Suprapubic skin (tissue), 4 donors: ENCODE measurements around the gene DDHD1. TPM values are rescaled to one million over a fixed set of nuclear protein-coding genes. Genes with fewer than 3 reads are reported as not detected.

Source experiments
- DNase-seq, 2 donors: peaks; one replicate each; pipeline ENCODE4 v3.0.0-alpha.2; 2019; ENCODE audit warnings: low spot score in 2 of 2
- H3K27ac ChIP-seq: fragments of 200-600 bp; sonication (generic); one replicate; pipeline ENCODE4 v1.5.1; 2019
- H3K27me3 ChIP-seq: fragments of 200-600 bp; sonication (generic); one replicate; pipeline ENCODE4 v1.5.1; 2019
- H3K36me3 ChIP-seq: fragments of 200-600 bp; sonication (generic); one replicate; pipeline ENCODE4 v1.5.1; 2019
- H3K4me1 ChIP-seq: fragments of 200-600 bp; sonication (generic); one replicate; pipeline ENCODE4 v1.5.1; 2019
- H3K4me3 ChIP-seq: fragments of 200-600 bp; sonication (generic); one replicate; pipeline ENCODE4 v1.5.1; 2019; ENCODE audit warnings: mild to moderate bottlenecking
- H3K9me3 ChIP-seq: fragments of 200-600 bp; sonication (generic); one replicate; pipeline ENCODE4 v1.5.1; 2019
- EP300 ChIP-seq: sonication (generic); formaldehyde crosslinking; IDR thresholded peaks from one replicate; pipeline ENCODE4 v1.6.1; 2017; ENCODE audit warnings: antibody characterized with exemption
- POLR2A ChIP-seq, 2 donors: fragments of 450-650 bp; IDR thresholded peaks; one replicate each; pipeline ENCODE4 v1.6.1; 2017; ENCODE audit warnings: antibody characterized with exemption in 2 of 2, mild to moderate bottlenecking in 2 of 2, moderate library complexity in 2 of 2
- POLR2AphosphoS5 ChIP-seq, 3 donors: sonication (generic); formaldehyde crosslinking; IDR thresholded peaks; one replicate each; pipeline ENCODE4 v1.6.1; 2017; ENCODE audit warnings: antibody characterized with exemption in 3 of 3
- WGBS: methylation state at CpG from one replicate; pipeline ENCODE4 v1.1.5; 2018; 5-methylcytosine and 5-hydroxymethylcytosine counted together
- total RNA-seq, 4 donors: library from RNA; depleted of rRNA; stranded (reverse); fragments of >200 nt; gene quantifications; one replicate each; pipeline ENCODE4 v1.1.0, GENCODE V29; 2016
- TF ChIP-seq, protein P1 (sequence below), 2 donors: fragments of 200-600 bp in 1 of 2; fragments of 450-650 bp in 1 of 2; sonication (generic) in 1 of 2; IDR thresholded peaks; one replicate each; pipeline ENCODE4 v1.5.1; 2016 to 2019; ENCODE audit warnings: antibody characterized with exemption in 2 of 2, mild to moderate bottlenecking in 1 of 2, moderate library complexity in 1 of 2

Gene DDHD1
- total RNA-seq, 4 donors from 2014 or later, result 10.1 to 25.3 (median 14.7) TPM

DNA sequence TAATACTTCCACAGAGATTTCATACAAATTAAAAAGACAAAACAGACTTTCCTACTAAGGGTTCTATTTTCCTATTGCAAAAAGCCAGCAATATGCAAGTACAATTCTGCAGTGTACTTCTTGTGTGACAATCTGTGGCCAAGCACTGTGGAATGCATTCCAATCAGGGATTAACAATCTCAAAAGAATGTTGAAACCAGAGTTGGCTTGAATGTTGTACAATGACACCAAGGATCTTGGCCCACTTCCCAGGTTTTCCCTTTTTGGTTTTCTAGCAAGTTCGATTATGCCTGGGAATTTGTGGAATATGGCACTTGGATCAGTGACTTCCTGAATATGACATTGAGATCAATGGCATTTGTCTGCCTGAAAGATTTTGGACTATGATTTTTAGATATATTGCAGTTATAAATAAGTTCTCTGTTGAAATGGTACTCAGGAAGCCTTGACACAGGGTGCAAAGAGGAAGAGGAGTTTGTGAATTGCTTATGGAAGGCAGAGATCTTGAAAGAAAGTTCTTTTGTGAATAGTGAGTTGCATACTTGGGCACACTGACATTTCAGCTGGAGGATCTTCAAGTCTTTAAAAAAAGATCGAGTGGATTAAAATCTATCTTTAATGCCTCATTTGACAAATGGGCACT, 120.8 kb downstream of the DDHD1 start:
- WGBS, result 22% methylated on average over 2 of the region's 2 CpGs
- H3K27ac ChIP-seq, result peak overlapping the region; percentile 11

DNA sequence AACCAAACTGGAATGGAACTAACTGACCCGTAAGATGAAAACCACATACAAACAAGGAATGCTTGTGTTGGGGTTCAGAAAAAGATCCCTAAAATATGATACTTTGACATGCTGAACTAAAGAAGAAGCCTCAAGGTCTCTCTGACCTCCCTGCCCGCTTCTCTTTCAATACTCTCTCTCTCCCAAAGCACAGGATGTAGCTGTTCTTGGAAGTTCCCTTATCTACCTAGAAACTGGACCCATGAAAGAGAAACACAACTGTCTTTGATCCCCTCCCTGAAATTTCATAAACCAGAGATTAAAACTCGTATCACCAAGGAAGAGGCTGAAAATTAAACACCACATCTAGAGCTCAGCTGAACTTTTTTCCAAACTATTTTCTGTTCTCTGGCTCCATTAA, 125.6 kb downstream of the DDHD1 start:
- Histone ChIP-seq H3K4me3 (no peak overlapping the region), H3K36me3 (no peaks in the 10 kb centered on the region), H3K4me1 (peaks cover 7% of the 10 kb centered on the region), H3K27ac (no peak overlapping the region), H3K9me3 (no peaks in the 10 kb centered on the region), H3K27me3 (no peaks in the 10 kb centered on the region)
- TF ChIP-seq, protein P1, sequence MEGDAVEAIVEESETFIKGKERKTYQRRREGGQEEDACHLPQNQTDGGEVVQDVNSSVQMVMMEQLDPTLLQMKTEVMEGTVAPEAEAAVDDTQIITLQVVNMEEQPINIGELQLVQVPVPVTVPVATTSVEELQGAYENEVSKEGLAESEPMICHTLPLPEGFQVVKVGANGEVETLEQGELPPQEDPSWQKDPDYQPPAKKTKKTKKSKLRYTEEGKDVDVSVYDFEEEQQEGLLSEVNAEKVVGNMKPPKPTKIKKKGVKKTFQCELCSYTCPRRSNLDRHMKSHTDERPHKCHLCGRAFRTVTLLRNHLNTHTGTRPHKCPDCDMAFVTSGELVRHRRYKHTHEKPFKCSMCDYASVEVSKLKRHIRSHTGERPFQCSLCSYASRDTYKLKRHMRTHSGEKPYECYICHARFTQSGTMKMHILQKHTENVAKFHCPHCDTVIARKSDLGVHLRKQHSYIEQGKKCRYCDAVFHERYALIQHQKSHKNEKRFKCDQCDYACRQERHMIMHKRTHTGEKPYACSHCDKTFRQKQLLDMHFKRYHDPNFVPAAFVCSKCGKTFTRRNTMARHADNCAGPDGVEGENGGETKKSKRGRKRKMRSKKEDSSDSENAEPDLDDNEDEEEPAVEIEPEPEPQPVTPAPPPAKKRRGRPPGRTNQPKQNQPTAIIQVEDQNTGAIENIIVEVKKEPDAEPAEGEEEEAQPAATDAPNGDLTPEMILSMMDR (IDR thresholded peaks at IDR 0.05), result no peak
- no peak for TF ChIP-seq EP300
- TF ChIP-seq POLR2A (IDR thresholded peaks at IDR 0.05), result no peak
- TF ChIP-seq POLR2AphosphoS5 (IDR thresholded peaks at IDR 0.05), result no peak
- 86% methylated on average over 3 of the region's 3 CpGs for WGBS
- no peak for DNase-seq

More for the DNA sequence above, 120.8 kb downstream of the DDHD1 start:
- Histone ChIP-seq H3K4me1 (peaks cover 13% of the 10 kb centered on the region), H3K36me3 (no peaks in the 10 kb centered on the region), H3K27me3 (no peaks in the 10 kb centered on the region), H3K4me3 (no peak overlapping the region), H3K9me3 (no peaks in the 10 kb centered on the region)
- peak in 1 of 3 donors; percentile 51 for TF ChIP-seq POLR2AphosphoS5 (IDR thresholded peaks at IDR 0.05)
- TF ChIP-seq, protein P1 (IDR thresholded peaks at IDR 0.05), result no peak
- no peak for DNase-seq

DNA sequence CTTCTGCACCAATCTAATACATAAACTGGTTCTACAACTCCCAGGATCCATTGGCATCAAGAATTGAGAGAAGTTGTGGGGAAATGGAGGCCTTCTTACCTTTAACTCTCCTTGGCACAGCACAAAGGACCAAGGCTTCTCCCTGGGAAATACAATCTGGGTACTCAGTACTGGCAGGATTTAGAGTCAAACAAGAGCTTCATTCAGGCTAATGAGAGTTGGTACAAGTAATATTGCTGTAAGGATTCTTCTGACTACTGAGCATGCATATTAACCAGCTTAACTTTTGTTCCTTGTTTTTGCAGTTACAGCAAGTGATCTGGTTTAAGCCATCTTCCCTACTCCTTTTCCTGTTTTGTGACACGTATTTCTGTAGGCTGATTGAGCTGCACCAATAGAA, 126.1 kb downstream of the DDHD1 start:
- H3K27ac ChIP-seq, result no peak overlapping the region
- no peaks in the 10 kb centered on the region for H3K27me3 ChIP-seq
- no peaks in the 10 kb centered on the region for H3K36me3 ChIP-seq
- H3K9me3 ChIP-seq, result no peaks in the 10 kb centered on the region
- no peak overlapping the region for H3K4me3 ChIP-seq
- TF ChIP-seq EP300, result no peak
- TF ChIP-seq POLR2A (IDR thresholded peaks at IDR 0.05), result no peak
- TF ChIP-seq POLR2AphosphoS5 (IDR thresholded peaks at IDR 0.05), result no peak
- TF ChIP-seq, protein P1 (IDR thresholded peaks at IDR 0.05), result no peak
- DNase-seq, result no peak
- peaks cover 2% of the 10 kb centered on the region for H3K4me1 ChIP-seq
- 0% methylated on average over 1 of the region's 1 CpG for WGBS

DNA sequence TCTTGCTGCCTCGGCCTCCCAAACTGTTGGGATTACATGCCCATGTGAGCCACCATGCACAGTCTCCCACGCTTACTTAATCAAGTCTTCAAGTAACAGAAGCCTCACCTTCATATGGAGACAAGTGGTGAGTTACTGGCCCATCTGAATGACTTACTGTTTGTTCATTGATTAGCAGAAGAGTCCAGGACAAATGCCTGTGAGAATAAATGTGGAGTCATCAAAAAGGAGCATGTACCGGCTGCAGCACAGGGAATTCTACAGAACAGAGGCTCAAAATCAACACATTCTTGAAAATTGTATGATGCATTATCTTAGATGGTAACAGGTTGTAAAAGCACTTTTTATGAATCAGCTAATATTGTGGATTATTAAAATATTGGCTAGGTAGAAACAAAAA, 129.8 kb downstream of the DDHD1 start:
- no peaks in the 10 kb centered on the region for H3K27me3 ChIP-seq
- TF ChIP-seq POLR2AphosphoS5 (IDR thresholded peaks at IDR 0.05) (no peak), EP300 (no peak), POLR2A (IDR thresholded peaks at IDR 0.05) (no peak)
- TF ChIP-seq, protein P1 (IDR thresholded peaks at IDR 0.05), result no peak
- no peaks in the 10 kb centered on the region for H3K36me3 ChIP-seq
- H3K4me3 ChIP-seq, result no peak overlapping the region
- no peak overlapping the region for H3K27ac ChIP-seq
- H3K9me3 ChIP-seq, result no peaks in the 10 kb centered on the region
- WGBS, result 93% methylated on average over 3 of the region's 3 CpGs
- no peaks in the 10 kb centered on the region for H3K4me1 ChIP-seq
- no peak for DNase-seq

DNA sequence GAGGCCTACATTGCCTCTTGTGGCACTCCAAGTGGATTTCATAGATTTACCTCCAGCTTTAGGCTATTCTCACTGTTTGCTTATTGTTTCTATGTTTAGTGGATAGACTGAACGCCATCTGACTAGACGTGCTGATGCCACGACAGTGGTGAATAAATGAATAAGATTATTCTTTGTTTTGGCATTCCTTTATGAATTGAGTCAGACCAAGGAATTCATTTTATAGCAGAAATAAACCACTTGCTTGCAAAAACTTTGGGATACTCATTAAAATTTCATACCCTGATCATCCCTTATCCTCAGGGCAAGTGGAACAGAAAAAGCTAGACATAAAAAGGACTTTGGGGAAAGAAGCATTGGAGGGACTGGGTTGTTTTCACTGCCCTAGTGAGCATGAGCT, 130.5 kb downstream of the DDHD1 start:
- no peaks in the 10 kb centered on the region for H3K27me3 ChIP-seq
- no peak overlapping the region for H3K27ac ChIP-seq
- WGBS, result 72% methylated on average over 3 of the region's 3 CpGs
- no peaks in the 10 kb centered on the region for H3K36me3 ChIP-seq
- H3K4me1 ChIP-seq, result no peaks in the 10 kb centered on the region
- DNase-seq, result no peak
- TF ChIP-seq, protein P1 (IDR thresholded peaks at IDR 0.05), result no peak
- no peak for TF ChIP-seq POLR2A (IDR thresholded peaks at IDR 0.05)
- no peak for TF ChIP-seq EP300
- TF ChIP-seq POLR2AphosphoS5 (IDR thresholded peaks at IDR 0.05), result no peak
- H3K9me3 ChIP-seq, result no peaks in the 10 kb centered on the region
- H3K4me3 ChIP-seq, result no peak overlapping the region
